GM21381 (cell line): ENCODE measurements around the gene PRR5.

Experiments
- ATAC-seq: cut with Tn5 transposase; IDR thresholded peaks from one replicate; pipeline ENCODE4 v1.9.1; 2021; ENCODE audit warnings: mild to moderate bottlenecking, moderate library complexity; ENCODE audit not compliant: unreplicated experiment

Gene PRR5

DNA sequence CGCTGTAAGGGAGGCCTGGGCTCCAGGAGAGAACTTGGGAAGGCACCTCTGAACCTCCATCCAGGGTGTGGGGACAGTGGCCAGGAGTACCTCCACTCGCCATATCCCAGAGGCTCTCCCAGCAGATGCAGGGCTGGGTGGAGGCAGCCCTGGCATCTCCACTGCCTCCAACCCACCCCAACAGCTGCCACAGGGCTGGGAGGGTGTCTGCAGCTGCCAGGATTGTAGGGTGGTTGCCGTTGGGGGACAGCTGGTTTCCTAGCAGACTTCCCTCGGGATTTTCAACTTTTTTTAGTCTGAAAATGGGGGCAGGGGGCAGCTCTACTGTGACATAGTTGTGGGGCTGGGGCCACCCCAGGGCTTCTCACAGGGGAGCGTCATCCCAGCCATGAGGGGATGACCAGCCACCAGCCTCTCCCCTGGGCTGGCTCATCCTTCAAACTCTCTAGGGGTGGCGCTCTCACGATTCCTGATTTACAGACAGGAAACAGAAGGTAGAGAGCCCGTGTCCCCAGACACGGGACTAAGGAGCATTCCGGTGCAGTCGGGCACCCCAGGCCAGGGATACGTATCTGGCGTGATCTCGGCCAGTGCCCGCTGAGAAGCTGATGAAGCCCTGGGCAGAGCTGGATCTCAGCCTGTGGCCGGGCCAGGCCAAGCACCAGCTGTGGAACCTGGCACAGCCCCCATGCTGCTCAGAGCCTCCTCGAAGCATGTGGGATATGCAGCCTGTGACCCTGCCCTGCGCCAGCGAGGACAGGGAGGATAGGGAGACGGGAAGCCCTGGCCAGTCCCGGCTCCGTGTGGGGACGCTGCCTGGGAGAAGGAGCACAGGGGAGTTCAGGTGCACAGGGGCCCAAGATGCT is 9.9 kb downstream of the PRR5 start:
- ATAC-seq, result no peak

- ATAC-seq, result no peak
Measured at GRCh38 chr22:44712962-44713361, 11.0 kb downstream of the PRR5 start.

DNA sequence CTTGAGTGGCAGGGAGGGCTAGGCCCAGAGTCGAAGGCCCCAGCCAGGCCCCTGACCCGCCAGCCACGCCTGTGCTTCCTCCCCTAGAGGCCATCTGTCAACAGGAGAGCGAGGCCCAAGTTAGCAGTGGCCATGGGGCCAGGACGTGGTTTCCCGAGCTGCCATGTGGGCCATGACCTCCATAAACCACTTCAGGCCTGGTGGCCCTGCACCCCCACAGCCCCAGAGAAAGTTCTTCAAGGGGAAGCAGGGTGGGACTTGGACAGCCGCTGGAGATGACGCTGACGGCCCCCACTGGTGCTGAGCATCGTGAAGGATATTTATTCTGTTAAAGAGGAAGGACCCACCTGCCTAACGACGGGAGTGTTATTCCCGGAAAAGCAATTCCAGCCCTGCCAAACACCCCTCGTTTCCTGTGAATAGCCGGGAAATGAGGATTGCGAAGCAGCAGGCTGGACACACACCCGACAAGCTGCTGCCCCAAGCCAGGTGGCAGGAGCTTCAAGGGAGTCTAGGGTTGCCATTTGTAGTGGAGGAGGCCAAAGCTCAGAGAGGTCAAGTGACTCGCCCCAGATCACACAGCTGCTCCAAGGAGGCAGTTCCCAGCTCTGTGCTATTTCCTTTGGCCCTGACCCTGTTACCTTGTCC is 12.8 kb downstream of the PRR5 start:
- ATAC-seq, result no peak

- ATAC-seq, result peak; percentile 57
Measured at GRCh38 chr22:44718418-44718817, 16.4 kb downstream of the PRR5 start.

GRCh38 chr22:44719586-44720368 is 17.8 kb downstream of the PRR5 start:
- no peak for ATAC-seq

DNA sequence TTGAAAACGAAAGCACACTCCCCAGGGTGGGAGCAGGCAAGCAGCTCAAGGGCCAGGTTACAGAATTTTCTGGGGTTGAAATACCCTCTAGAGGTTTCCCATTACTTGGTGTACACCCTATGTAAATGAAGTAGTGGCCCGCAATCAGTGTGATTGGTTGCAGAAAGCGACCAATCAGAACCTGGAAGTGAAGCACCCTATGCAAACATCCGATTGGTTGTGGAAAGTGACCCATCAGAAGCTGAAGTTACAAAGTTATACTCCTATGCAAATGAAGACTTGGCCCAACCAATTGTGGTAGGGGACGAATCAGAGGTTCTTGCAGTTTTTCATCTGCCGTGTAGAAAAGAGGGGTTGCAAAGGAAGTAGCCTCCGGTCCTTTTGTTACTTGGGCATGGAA is 19.2 kb downstream of the PRR5 start:
- ATAC-seq, result no peak

GRCh38 chr22:44722611-44723010 is 20.6 kb downstream of the PRR5 start:
- ATAC-seq, result no peak

DNA sequence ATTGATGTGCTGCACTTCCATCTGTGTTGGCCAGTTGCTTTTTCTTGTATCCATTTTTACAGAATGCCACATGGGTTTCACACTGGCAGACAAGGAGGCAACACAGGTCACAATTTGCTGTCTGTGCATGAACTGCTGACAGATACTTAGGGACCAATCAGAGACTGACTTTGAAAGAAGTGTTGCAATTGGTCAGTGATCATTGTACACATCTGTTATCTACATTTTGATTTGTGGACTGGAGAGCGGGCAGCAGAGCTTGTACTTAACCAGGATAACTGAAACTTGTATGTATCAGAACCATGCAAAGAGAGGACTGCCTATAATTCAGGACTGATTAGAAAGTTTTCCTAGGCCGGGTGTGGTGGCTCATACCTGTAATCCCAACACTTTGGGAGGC is 21.8 kb downstream of the PRR5 start:
- no peak for ATAC-seq

DNA sequence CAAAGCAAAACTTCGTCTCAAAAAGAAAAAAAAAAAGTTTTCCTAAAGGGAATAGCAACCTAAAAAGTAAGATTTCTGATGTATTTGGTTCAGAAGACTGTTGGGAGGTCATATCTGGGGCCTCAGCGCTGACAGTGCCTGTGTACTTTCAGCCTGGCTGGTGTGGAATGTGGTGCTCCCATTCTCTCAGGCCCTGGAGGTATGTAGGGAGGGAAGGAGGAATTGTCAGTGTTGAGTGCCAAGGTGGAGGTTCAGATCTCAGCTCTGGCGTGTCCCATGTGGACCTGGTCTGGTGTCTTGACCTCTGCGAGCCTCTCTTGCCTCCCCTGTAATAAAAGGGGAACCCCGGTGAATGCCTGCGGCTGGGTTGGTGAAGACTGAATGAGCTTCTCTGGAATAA is 22.4 kb downstream of the PRR5 start:
- ATAC-seq, result no peak

DNA sequence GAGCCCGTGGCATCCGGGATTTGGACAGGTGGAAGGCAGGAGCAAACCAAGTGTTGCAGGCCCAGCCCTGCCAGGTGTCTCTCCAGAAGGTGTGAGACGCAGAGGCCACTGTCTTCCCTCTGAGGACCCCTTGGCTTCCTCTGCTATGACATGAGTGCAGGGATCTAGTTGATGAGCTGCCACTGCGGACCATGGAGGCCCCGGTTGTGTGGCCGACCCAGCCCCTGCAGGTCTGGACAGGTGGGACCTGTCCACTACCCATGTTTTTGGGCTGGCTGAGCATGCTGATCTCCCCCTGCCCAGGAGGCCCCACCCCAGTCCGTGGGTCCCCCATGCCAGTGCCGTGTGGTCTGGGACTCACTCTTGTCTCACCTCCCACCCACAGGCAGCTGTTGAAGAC is 22.9 kb downstream of the PRR5 start:
- ATAC-seq, result no peak

- no peak for ATAC-seq
Measured at GRCh38 chr22:44726439-44726838, 24.4 kb downstream of the PRR5 start.

DNA sequence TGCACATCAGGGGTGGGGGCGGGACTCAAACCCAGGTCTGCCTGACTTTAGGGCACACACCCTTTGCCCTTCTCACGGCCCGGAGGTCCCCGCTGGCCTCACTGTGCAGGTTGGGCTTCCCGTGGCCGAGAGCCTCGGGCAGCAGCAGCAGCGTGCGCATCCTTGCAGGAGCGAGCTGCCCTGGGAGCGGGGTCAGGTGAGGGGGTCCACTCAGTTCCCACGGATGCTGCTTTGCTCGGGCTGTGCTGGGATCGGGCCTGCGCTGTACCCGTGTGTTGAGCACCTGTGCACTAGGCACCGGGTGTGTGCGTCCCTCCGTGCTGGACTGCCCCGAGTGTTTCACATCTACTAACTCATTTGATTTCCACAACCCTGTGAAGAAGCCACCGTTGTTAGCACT is 25.1 kb downstream of the PRR5 start:
- ATAC-seq, result no peak

DNA sequence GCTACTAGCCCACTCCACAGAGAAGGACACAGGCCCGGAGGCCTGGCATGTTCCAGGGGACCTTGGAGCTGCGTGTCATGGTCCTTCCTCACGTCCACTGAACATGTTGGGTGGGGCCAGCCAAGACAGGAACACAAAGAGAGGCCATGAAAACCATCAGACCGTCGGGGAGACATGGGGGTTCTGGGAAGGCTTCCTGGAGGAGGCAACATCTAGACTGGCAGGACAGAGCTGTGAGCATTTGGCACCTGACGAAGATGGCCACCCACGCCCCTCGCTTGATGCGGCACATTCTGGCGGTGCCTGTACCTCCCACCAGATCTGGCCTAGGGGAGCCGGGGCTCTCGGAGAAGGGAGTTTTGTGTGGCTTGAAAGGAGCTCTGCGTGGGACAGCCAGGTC is 25.7 kb downstream of the PRR5 start:
- no peak for ATAC-seq

DNA sequence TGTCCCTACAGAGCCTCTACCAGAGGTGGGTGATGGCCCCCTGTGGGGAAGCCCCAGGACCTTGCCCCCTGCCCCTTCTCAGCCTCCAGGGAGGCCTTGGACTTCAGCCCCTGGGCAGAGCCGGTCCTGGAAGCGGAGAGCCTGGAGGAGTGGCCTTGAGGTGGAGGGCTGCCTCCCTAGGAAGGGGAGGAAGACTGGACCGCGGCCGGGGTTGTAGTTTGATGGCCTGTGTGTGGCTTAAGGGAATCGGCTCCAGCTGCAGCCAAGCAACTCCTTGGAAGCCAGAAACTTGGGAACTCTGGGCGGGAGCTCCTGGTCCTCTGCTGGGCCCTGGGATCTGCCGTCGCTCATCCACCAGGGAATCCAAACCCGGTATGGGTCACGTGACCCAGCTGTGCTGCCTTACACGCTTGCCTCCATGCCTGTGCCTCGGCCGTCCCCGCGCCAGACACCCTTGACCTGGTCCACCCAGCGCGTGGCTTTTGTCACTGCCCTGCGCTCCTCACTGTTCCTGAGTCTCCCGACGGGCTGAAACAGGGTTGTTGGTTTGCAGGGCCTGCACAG is 26.8 kb downstream of the PRR5 start:
- ATAC-seq, result no peak

DNA sequence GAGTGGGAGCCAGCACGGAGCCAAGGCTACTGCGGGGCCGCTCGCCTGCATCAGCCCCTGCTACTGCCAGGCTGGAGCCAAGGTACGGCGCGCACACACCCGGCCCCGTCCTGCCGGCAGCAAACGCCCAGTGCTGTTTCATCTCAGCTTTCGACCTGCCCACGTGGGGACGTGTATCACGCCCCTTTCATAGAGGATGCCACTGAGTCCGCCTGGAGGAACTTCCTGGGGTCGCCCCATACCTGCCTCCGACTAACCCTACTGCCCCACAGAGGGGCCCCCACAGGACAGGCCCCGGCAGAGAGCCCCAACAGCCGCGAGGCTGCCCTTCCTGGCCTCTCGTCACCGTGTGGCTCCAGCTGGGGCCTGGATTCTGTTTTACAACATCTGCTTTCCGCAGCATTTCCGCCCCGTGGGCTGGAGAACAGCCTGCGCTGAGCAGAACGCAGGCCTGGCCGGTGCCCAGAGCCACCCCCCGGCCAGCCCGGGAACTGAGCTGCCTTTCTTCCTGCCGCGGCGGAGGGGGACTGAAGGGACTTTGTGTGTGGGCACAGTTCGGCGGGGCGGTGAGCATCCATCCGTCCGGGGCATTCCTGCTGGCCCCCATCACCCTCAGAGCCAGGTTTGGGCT is 27.5 kb downstream of the PRR5 start:
- ATAC-seq, result no peak

GRCh38 chr22:44730022-44730393 is 28.0 kb downstream of the PRR5 start:
- no peak for ATAC-seq

- ATAC-seq, result no peak
Measured at GRCh38 chr22:44730490-44731356, 28.7 kb downstream of the PRR5 start.

DNA sequence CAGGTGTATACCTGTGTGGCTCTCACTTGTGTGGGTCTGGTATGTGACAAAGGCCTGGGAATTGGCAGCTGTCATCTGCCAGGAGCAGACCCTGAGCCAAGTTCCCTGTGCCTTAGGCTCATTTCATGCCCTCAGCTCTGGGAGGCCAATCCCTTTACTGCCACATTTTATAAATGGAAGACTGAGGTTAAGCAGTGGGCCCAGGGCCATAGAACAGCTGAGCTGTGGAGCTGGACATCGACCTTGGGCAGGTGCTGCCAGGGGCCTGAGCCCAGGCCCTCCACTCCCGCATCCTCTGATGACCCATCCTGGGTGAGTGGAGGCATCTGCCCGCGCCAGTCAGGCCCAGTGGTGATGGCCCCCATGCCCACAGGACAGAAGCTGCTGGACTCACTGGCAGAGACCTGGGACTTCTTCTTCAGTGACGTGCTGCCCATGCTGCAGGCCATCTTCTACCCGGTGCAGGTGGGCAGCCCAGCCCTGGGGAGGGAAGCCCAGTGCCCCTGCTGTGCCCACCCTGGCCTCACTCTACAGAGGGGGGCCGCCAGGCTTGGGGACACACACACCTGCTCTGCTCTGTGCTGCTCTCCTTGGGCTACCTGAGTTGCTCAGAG is 29.5 kb downstream of the PRR5 start:
- ATAC-seq, result no peak

- ATAC-seq, result no peak
Measured at GRCh38 chr22:44732017-44732561, 30.1 kb downstream of the PRR5 start.
